ENCODE data around the gene CBX1. TPM values are rescaled to one million over a fixed set of nuclear protein-coding genes. Genes with fewer than 3 reads are reported as not detected.
A peak's percentile ranks its signal among the peaks of the same experiment; 100 is the strongest.

Gene CBX1
- total RNA-seq, 1 experiment from 2014 or later, result 126 TPM

DNA sequence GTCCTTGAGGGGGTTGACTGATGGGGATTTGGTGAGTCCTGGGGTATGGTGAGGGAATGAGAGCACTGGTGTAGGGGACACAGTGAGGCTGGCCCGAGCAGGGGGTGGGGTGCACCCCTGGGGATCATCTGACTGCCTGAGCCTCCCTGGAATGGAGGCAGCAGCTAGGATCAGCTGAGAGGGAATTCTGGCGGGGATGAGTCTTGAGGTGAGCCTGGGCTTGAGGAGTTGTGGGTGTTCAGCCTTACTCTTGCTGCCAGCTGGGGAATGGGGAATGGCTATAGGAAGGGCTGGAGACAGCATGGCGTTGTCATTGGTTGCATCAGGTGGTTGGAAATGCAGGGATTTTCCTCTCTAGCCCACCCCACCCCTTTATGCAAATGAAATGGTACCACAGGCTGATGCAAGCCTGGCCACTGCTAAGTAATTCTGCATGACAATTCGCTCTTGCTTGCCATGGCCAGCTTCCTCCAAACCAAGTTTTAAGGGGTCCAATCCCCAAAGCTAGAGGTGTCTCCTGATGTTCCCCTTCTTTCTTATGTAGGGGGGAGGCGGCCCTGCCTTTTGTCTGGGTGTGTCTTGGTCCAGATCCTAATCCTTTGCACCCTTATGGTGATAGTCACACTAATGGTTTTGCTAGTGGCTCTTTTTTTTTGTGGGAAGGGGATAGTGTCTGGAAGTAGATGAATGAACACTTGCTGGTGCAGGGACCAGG, 45.6 kb downstream of the CBX1 start:
- DNase-seq, result peak; percentile 88
- Histone ChIP-seq H3K27me3 (ENCODE audit: control insufficient read depth, insufficient read depth, low read length) (no peaks in the 10 kb centered on the region), H3K4me3 (ENCODE audit: insufficient read depth, low read depth, low read length) (peak overlapping the region; percentile 75), H3K36me3 (replicated peaks; ENCODE audit: control insufficient read depth, insufficient read depth, low read length) (peaks cover 59% of the 10 kb centered on the region)

DNA sequence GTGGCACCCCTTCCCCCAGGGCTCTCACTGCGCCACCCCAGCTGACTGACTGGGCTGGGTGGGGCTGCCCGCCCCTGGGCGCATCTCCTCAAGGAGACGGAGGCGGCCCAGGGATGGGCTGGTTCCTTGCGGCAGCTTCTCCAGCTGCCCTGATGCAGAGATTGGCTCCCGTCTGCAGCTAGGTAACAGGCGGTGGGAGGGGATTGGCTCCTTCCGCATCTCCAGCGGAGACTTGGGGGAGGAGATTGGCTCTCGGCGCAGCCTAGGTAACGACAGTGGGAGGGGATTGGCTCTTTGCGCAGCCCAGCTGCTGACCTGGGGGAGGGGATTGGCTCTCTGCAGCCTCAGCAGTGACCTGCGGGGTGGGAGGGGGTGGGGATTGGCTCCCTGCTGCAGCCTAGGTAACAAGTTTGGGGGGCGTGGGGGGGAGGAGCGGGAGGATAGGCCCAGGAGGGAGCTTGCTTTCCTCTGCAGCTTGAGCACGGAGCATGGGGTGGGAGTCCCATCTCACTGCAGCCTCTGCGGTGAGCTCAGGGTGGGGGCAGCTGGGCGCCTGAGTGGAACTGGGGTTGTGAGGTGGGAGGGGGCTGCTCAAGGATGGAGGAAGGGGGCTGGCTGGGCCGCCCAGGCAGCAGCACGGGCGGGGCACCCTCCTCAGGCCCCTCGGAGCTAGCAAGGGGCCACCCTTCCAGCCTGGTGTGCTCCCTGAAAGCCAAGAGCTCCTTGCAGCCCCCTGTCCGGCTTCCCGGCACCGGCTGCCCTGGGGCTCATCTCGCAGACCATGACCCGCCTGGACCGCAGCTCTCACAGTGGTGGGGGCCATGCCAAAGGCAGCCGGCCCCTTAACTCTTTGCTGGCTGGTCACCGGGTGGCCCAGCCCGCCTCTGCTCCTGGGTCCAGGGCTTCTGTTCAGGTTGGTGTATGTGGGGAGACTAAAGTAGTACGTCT, 46.8 kb downstream of the CBX1 start:
- no peaks in the 10 kb centered on the region for H3K27me3 ChIP-seq (ENCODE audit: control insufficient read depth, insufficient read depth, low read length)
- DNase-seq, result peak; percentile 97
- peak overlapping the region; percentile 75 for H3K4me3 ChIP-seq (ENCODE audit: insufficient read depth, low read depth, low read length)
- peaks cover 50% of the 10 kb centered on the region for H3K36me3 ChIP-seq (replicated peaks; ENCODE audit: control insufficient read depth, insufficient read depth, low read length)

DNA sequence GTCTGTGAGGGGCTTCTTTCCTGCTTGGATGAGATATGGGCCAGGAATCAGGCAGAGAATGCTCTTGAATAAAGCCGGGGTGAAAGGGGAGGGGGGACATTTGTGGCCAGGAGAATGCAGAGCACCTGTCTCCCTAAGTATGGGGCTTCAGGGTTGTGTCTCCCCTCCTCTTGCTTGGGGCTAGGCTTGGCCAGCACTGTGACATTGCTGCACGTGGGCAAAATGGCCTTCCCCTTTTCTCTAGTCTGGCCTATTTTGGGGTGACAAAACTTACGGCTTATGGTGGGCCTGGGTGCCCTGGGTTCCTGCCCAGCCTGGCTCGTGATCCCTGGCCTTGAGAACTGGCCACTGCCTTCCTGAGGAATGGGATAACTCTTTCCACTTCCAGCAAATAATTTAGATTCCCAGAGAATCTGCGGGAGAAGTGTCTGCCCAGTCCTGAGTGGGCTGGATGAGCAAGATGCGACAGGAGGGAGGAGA, 47.5 kb downstream of the CBX1 start:
- H3K36me3 ChIP-seq (replicated peaks; ENCODE audit: control insufficient read depth, insufficient read depth, low read length), result peaks cover 44% of the 10 kb centered on the region
- peak overlapping the region; percentile 8; the same call in 1 of the 2 replicates for H3K4me3 ChIP-seq (ENCODE audit: insufficient read depth, low read depth, low read length)
- DNase-seq, result no peak
- no peaks in the 10 kb centered on the region for H3K27me3 ChIP-seq (ENCODE audit: control insufficient read depth, insufficient read depth, low read length)

DNA sequence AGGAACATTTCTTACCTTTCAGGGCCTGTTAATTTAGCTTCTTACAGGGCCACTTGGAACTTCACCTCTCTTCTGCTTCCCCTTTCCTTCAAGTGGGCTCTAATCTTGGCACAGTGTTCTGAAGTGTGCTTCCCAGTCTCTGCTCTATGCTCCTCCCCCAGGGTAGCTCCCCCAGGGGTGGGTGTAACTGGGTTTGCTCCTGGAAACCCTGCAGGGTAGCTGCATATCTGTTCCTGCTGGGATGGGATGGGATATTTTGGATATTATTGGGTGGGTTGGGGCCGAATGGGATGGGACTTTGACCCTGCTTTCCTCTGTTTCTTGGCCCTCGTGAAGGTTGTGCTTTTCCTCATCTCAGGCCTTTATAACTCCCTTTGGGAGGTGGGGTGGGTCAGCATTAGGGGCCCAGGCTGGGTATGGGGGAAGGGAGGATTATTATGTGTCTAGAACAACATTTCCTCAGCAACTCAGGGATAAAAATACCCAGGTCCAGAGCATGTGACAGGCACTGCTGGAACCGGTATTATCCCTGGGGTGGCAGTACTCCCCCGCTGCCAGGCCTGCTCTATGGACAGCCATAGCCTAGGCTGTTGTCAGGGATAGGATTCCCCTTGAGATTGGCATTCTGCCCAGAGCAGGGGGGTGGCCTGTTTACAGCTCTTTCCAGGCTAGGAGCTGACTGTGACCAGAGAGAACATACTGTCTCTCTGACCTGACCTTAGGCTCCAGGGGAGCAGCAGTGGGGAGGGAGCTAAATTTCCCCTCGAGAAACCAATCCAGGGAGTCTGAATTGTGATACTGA, 48.1 kb downstream of the CBX1 start:
- no peak for DNase-seq
- no peak overlapping the region for H3K4me3 ChIP-seq (ENCODE audit: insufficient read depth, low read depth, low read length)

DNA sequence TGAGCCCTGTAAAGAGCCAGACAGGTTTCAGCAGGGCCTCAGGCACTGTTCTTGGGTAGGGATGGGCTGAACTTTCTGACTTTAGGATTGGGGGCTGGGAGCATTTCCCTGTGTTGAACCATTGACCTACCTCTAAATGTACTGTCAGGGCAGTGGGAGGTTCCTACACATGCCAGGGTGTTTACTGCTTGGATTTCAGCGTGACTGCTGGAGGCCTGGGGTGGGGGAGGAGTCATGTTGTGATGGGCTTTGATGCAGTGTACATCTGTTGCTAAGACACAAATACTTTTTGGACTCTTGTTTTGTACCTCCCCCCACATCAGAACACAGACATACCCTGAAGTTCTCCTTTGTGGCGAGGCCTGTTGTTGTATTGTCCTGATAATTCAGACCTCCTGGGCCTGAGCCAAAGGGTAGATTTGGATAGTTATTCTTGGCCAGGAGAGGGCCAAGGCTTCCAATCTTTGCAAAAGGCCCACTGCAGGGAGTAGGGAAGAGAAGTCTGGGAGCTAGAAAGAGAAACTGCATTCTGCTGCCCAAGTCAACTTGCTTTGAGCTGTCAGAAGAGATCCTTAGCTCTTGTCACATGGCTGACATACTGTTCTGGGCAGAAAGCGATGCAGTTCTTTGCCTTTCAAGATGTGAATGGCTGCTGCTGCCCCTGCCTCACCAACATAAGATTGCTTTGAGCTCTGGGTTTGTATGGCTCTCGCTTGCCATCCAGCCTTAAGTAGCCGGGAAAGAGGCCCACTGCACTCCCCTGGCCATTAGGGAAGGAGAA, 49.4 kb downstream of the CBX1 start:
- H3K27me3 ChIP-seq (ENCODE audit: control insufficient read depth, insufficient read depth, low read length), result no peaks in the 10 kb centered on the region
- no peak for DNase-seq
- no peak overlapping the region for H3K4me3 ChIP-seq (ENCODE audit: insufficient read depth, low read depth, low read length)
- peaks cover 25% of the 10 kb centered on the region for H3K36me3 ChIP-seq (replicated peaks; ENCODE audit: control insufficient read depth, insufficient read depth, low read length)

More for the DNA sequence above, 48.1 kb downstream of the CBX1 start:
- Histone ChIP-seq H3K27me3 (ENCODE audit: control insufficient read depth, insufficient read depth, low read length) (no peaks in the 10 kb centered on the region), H3K36me3 (replicated peaks; ENCODE audit: control insufficient read depth, insufficient read depth, low read length) (peaks cover 38% of the 10 kb centered on the region)

DNA sequence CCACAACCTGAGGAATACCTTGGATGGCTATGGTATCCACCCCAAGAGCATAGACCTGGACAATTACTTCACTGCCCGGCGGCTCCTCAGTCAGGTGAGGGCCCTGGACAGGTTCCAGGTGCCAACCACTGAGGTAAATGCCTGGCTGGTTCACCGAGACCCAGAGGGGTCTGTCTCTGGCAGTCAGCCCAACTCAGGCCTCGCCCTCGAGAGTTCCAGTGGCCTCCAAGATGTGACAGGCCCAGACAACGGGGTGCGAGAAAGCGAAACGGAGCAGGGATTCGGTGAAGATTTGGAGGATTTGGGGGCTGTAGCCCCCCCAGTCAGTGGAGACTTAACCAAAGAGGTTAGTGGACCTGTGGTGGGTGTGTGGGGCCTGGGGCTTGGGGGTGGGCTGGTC, 50.0 kb downstream of the CBX1 start:
- H3K4me3 ChIP-seq (ENCODE audit: insufficient read depth, low read depth, low read length), result no peak overlapping the region
- H3K36me3 ChIP-seq (replicated peaks; ENCODE audit: control insufficient read depth, insufficient read depth, low read length), result peaks cover 19% of the 10 kb centered on the region
- DNase-seq, result no peak
- no peaks in the 10 kb centered on the region for H3K27me3 ChIP-seq (ENCODE audit: control insufficient read depth, insufficient read depth, low read length)

DNA sequence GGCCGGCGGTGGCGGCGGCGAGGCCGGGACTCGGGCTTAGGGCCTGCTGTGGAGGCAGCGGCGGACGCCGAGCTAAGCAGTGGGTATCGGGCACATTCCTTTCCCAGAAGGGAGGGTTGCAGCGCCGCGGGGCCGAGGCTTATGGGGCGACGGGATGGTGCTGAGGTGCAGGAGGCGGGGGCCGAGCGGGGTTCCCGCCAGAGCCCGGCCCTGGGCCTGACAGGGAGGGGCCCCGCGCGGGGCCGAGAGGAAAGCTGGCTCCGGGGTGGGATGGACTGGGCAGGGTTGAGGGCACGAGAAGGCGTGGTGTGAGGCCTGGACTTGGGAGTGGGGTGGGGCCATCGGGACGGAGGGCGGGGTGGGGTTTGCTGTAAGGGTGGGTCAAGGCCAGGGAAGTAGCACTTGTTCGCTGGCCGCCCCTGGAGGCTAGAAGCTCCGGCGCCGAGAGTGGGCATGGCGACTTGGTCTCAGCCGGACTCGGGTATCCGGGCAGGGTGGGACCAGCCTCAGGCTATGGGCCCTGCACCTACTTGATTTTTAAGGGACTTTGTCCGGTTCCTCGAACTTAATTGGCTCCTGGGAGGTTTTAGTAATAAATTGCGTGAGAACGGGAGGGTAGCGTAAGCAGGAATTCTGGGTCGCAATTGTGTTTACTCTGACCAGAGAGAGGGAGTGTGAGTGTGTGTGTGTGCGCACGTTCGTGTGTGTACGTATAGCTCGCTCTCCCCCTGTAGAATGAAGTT, 52.7 kb downstream of the CBX1 start:
- Histone ChIP-seq H3K36me3 (replicated peaks; ENCODE audit: control insufficient read depth, insufficient read depth, low read length) (peaks cover 17% of the 10 kb centered on the region), H3K27me3 (ENCODE audit: control insufficient read depth, insufficient read depth, low read length) (no peaks in the 10 kb centered on the region), H3K4me3 (ENCODE audit: insufficient read depth, low read depth, low read length) (peak overlapping the region; percentile 94)
- DNase-seq, result peak; percentile 91

DNA sequence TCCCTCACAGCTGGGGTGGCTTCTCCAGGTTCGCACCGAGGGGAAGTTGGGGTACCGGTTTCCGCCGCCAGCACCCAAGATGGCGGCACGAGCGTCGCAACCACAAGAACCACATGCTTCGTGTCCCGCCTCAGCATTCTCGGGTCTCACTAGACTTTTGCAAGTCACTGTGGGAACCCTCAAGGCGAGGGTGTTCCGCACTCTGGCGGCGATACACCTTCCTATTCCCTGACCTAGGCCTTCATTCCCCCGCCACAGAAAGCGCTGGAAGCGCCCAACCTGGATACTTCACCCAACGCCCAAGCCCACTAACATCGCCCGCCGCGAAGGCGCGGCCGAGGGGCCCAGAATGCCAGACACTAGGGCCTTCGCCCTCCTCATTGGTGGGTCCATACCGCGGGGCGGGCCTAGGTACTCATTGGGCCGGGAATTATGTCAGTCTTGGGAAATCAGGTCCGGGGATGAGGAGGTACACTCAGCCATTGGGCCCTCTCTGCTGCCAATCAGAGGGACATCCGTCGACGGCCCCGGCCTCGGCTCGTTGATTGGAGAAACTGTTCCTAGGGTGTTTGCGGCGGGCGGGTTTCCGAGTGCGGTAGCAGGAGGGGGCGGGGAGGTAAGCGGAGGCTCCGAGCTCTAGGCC, 53.4 kb downstream of the CBX1 start, which contains the start of gene NFE2L1:
Gene NFE2L1, plus strand, starts transcription at position 619 of the 643 bp plus-strand sequence. CDS start 2,760 bp downstream, outside the sequence.
- Histone ChIP-seq H3K4me3 (ENCODE audit: insufficient read depth, low read depth, low read length) (peak within 1 kb of the TSS; percentile 94), H3K36me3 (replicated peaks; ENCODE audit: control insufficient read depth, insufficient read depth, low read length) (peaks cover 17% of the 10 kb centered on the region), H3K27me3 (ENCODE audit: control insufficient read depth, insufficient read depth, low read length) (no peaks in the 10 kb centered on the region)
- peak; percentile 98 for DNase-seq

DNA sequence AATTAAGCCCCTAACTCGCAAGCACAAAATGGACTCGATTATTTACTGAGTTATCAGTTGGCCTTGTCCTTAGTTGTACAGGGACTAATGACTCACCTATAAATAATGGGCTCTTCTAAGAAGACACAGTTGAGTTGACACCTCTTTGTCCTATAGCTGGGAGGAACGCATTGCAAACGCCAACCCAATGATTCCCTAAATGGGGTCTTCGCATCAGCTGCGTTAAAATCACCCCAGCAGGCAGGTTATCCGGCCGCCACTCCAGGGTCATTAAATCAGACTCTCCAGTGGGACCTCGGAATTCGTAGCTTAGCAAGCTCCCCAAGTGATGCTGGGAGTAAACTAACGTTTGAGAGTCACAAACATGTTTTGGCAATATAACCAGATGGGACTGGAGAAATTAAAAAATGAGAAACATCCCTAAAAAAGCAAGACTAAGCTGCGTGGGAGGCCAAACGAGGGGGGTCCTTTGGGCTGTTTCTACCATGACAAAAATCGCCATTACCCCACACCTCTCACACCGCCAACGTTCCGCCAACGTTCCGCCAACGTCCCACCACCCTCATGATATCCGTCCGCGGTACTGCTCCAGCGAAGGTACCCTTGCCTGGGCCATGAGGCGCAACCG, 54.1 kb downstream of the CBX1 start:
- Histone ChIP-seq H3K4me3 (ENCODE audit: insufficient read depth, low read depth, low read length) (peak overlapping the region; percentile 65), H3K27me3 (ENCODE audit: control insufficient read depth, insufficient read depth, low read length) (no peaks in the 10 kb centered on the region; the same call in 1 of the 2 replicates), H3K36me3 (replicated peaks; ENCODE audit: control insufficient read depth, insufficient read depth, low read length) (peaks cover 15% of the 10 kb centered on the region)
- DNase-seq, result no peak

DNA sequence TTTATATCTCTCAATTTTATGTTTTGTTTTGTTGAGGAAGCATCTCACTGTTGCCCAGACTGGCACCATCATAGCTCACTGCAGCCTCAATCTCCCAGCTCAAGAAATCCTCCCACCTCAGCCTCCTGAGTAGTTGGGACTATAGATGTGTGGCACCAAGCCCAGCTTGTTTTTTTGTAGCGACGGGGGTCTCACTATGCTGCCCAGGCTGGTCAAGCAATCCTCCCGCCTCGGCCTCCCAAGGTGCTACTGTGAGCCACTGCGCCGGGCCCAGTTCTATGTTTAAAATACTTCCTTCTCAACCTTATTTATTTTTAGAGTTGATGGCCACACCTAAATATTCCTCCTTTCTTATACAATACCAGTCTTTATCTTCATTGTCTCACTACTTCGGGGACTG, 55.0 kb downstream of the CBX1 start:
- Histone ChIP-seq H3K36me3 (replicated peaks; ENCODE audit: control insufficient read depth, insufficient read depth, low read length) (peaks cover 7% of the 10 kb centered on the region), H3K4me3 (ENCODE audit: insufficient read depth, low read depth, low read length) (no peak overlapping the region), H3K27me3 (ENCODE audit: control insufficient read depth, insufficient read depth, low read length) (no peaks in the 10 kb centered on the region; the same call in 1 of the 2 replicates)
- DNase-seq, result no peak

DNA sequence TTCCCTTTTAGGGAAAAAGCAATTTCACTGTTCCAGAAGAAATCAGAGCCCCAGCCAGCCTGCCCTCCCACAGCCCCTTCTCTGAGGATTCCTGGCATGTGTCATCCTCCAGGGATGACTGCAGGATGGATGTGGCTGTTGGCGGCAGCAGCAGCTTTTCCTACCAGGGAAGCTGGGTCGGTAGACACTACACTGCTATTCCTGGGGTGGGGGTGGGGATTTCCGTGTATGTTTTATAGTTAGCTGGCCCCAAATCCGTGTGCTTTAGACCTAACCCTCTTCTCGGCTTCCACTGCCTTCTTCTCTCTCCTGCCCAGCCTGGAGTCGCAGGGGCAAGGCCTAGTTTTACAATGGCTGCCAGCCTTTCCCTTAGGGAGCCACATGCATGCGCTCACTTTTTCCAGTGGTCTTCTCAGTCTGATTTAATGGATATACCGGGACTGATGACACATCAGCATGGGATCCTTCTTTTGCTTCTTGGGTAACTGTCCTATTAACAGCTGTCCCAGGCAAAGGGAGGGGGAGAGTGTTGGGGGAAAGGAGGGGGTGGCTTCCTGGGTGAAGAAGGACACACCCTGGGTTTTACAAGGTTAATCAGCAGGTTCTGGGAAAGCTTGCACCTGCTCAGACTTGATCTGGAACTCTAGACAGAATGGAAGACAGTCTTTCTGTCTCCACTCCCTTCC, 55.8 kb downstream of the CBX1 start:
- H3K36me3 ChIP-seq (replicated peaks; ENCODE audit: control insufficient read depth, insufficient read depth, low read length), result no peaks in the 10 kb centered on the region
- DNase-seq, result no peak
- no peaks in the 10 kb centered on the region; the same call in 1 of the 2 replicates for H3K27me3 ChIP-seq (ENCODE audit: control insufficient read depth, insufficient read depth, low read length)
- no peak overlapping the region for H3K4me3 ChIP-seq (ENCODE audit: insufficient read depth, low read depth, low read length)

DNA sequence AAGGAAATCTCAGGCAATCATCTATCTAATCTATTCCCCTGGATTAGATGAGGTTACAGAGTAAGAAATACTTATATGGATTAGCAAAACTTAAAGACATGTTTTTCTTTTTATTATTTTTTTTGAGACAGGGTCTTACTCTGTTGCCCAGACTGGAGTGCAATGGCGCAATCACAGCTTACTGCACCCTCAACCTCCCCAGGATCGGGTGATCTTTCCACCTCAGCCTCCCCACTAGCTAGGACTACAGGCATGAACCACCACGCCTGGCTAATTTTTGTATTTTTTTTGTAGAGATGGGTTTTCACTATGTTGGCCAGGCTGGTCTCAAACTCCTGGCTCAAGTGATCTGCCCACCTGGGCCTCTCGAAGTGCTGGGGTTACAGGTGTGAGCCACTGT, 56.4 kb downstream of the CBX1 start:
- no peak for DNase-seq
- H3K27me3 ChIP-seq (ENCODE audit: control insufficient read depth, insufficient read depth, low read length), result no peaks in the 10 kb centered on the region; the same call in 1 of the 2 replicates
- no peaks in the 10 kb centered on the region for H3K36me3 ChIP-seq (replicated peaks; ENCODE audit: control insufficient read depth, insufficient read depth, low read length)
- no peak overlapping the region for H3K4me3 ChIP-seq (ENCODE audit: insufficient read depth, low read depth, low read length)

All from H7 (cell line).